ENCODE data around the gene TAAR5.
"Not testable (repeated sequence)": the region's sequence is repeated elsewhere in the genome, so short reads cannot be mapped to it uniquely, and the experiment has no call there.

TAAR5 gene

GRCh38 chr6:132589454-132589853 is at the start of gene TAAR5:
TAAR5 (minus strand) TSS chr6:132589741; CDS start chr6:132589686, 55 bp downstream.
- DNase-seq (ENCODE audit: low spot score), result no peak

- not testable (repeated sequence) for DNase-seq (ENCODE audit: low spot score)
Observed at GRCh38 chr6:132637135-132637534, 47.6 kb upstream of the TAAR5 start.

- not testable (repeated sequence) for DNase-seq (ENCODE audit: low spot score)
Observed at GRCh38 chr6:132635906-132636305, 46.4 kb upstream of the TAAR5 start.

- DNase-seq (ENCODE audit: low spot score), result not testable (repeated sequence)
Observed at GRCh38 chr6:132635288-132635687, 45.7 kb upstream of the TAAR5 start.

- no peak for DNase-seq (ENCODE audit: low spot score)
Observed at GRCh38 chr6:132634796-132635195, 45.3 kb upstream of the TAAR5 start.

- DNase-seq (ENCODE audit: low spot score), result no peak
Observed at GRCh38 chr6:132633362-132633761, 43.8 kb upstream of the TAAR5 start.

GRCh38 chr6:132624175-132624574 is 34.6 kb upstream of the TAAR5 start, which contains the start of gene TAAR2:
TAAR2 (minus strand) TSS chr6:132624275; CDS start chr6:132624275, 0 bp downstream.
- no peak for DNase-seq (ENCODE audit: low spot score)

- no peak for DNase-seq (ENCODE audit: low spot score)
Observed at GRCh38 chr6:132623106-132623845, 33.7 kb upstream of the TAAR5 start.

- no peak for DNase-seq (ENCODE audit: low spot score)
Observed at GRCh38 chr6:132616677-132617076, 27.1 kb upstream of the TAAR5 start.

GRCh38 chr6:132614554-132614953 is 25.0 kb upstream of the TAAR5 start:
- DNase-seq (ENCODE audit: low spot score), result no peak

GRCh38 chr6:132612449-132613108 is 23.0 kb upstream of the TAAR5 start:
- DNase-seq (ENCODE audit: low spot score), result no peak

- no peak for DNase-seq (ENCODE audit: low spot score)
Observed at GRCh38 chr6:132611616-132612015, 22.1 kb upstream of the TAAR5 start.

GRCh38 chr6:132607544-132608233 is 18.1 kb upstream of the TAAR5 start:
- no peak for DNase-seq (ENCODE audit: low spot score)

GRCh38 chr6:132604635-132605152 is 15.2 kb upstream of the TAAR5 start:
- no peak for DNase-seq (ENCODE audit: low spot score)

- not testable (repeated sequence) for DNase-seq (ENCODE audit: low spot score)
Observed at GRCh38 chr6:132600900-132601299, 11.4 kb upstream of the TAAR5 start.

- DNase-seq (ENCODE audit: low spot score), result no peak
Observed at GRCh38 chr6:132598473-132598872, 8.9 kb upstream of the TAAR5 start.

GRCh38 chr6:132596201-132596600 is 6.7 kb upstream of the TAAR5 start:
- DNase-seq (ENCODE audit: low spot score), result no peak

GRCh38 chr6:132592855-132593254 is 3.3 kb upstream of the TAAR5 start:
- no peak for DNase-seq (ENCODE audit: low spot score)

- DNase-seq (ENCODE audit: low spot score), result no peak
Observed at GRCh38 chr6:132590362-132590761, 821 bp upstream of the TAAR5 start.

- no peak for DNase-seq (ENCODE audit: low spot score)
Observed at GRCh38 chr6:132587424-132587823, 2.1 kb downstream of the TAAR5 start.

GRCh38 chr6:132584698-132585097 is 4.8 kb downstream of the TAAR5 start:
- DNase-seq (ENCODE audit: low spot score), result no peak

GRCh38 chr6:132571774-132572173 is 17.8 kb downstream of the TAAR5 start:
- no peak for DNase-seq (ENCODE audit: low spot score)

All from left forelimb (tissue), 1 donor.